K562 (cell line): ENCODE measurements around the gene SLPI. TPM values are rescaled to one million over a fixed set of nuclear protein-coding genes. Genes with fewer than 3 reads are reported as not detected.
A peak's percentile ranks its signal among the peaks of the same experiment; 100 is the strongest.

Source experiments
- ARHGAP35 ChIP-seq: fragments of 450-650 bp; IDR thresholded peaks from 2 replicates; pipeline ENCODE4 v1.6.1; 2018; ENCODE audit not compliant: partially characterized antibody
- ATF2 ChIP-seq: sonication (generic); formaldehyde crosslinking; IDR thresholded peaks from 2 replicates; pipeline ENCODE4 v1.8.1; 2022; ENCODE audit warnings: missing genetic modification reagents
- CCAR2 ChIP-seq: fragments of 200-400 bp; formaldehyde crosslinking; IDR thresholded peaks from 2 replicates; pipeline ENCODE4 v1.6.1; 2017; ENCODE audit warnings: mild to moderate bottlenecking, low read depth, low read length
- CTCF ChIP-seq, 3 experiments: IDR thresholded peaks in 2 of 3; conservative IDR thresholded peaks in 1 of 3; 2 replicates each; pipeline ENCODE4 v1.5.1; 2011 to 2012; ENCODE audit warnings: low read length in 3 of 3, mild to moderate bottlenecking in 3 of 3, control low read depth in 2 of 3, improper control_type of control experiment in 1 of 3, inconsistent platforms in 1 of 3, low read depth in 1 of 3, mixed read lengths in 1 of 3, moderate library complexity in 1 of 3; ENCODE audit not compliant: insufficient read depth in 2 of 3
- ETS1 ChIP-seq: conservative IDR thresholded peaks from 2 replicates; pipeline ENCODE4 v1.6.1; 2011; ENCODE audit warnings: low read depth, mild to moderate bottlenecking, low read length; ENCODE audit not compliant: control insufficient read depth
- ETS2 ChIP-seq: IDR thresholded peaks from 2 replicates; pipeline ENCODE4 v1.6.1; 2016; ENCODE audit warnings: borderline replicate concordance, missing genetic modification characterization, mild to moderate bottlenecking, moderate library complexity, missing compliant biosample characterization; ENCODE audit not compliant: poor library complexity, severe bottlenecking
- L3MBTL2 ChIP-seq: fragments of 450-650 bp; IDR thresholded peaks from 2 replicates; pipeline ENCODE4 v1.6.1; 2016; ENCODE audit warnings: mild to moderate bottlenecking, moderate library complexity
- MAZ ChIP-seq, 2 experiments: fragments of 450-650 bp in 1 of 2; sonication (generic) in 1 of 2; formaldehyde crosslinking; IDR thresholded peaks in 1 of 2; conservative IDR thresholded peaks in 1 of 2; 2 replicates each; pipeline versions ENCODE4 v1.4.0 to v1.5.0; 2020; ENCODE audit warnings: mild to moderate bottlenecking in 1 of 2, missing genetic modification reagents in 1 of 2
- MIER1 ChIP-seq: fragments of 450-650 bp; IDR thresholded peaks from 2 replicates; pipeline ENCODE4 v1.6.1; 2016; ENCODE audit warnings: antibody characterized with exemption, mild to moderate bottlenecking, low read depth
- MTA2 ChIP-seq: fragments of 450-650 bp; IDR thresholded peaks from 2 replicates; pipeline ENCODE4 v1.6.1; 2016; ENCODE audit warnings: low read depth
- RBM22 ChIP-seq: fragments of 200-400 bp; formaldehyde crosslinking; IDR thresholded peaks from 2 replicates; pipeline ENCODE4 v1.6.1; 2018; ENCODE audit warnings: low read length, low read depth; ENCODE audit not compliant: poor library complexity, severe bottlenecking
- RUNX1 ChIP-seq: sonication (generic); IDR thresholded peaks from 2 replicates; pipeline ENCODE4 v1.6.1; 2016; ENCODE audit warnings: antibody characterized with exemption, low read depth
- TCF3 ChIP-seq: sonication (generic); formaldehyde crosslinking; IDR thresholded peaks from 2 replicates; pipeline ENCODE4 v1.4.0; 2020; ENCODE audit warnings: mild to moderate bottlenecking, missing genetic modification reagents
- ZBTB43 ChIP-seq: sonication (generic); formaldehyde crosslinking; IDR thresholded peaks from 2 replicates; pipeline ENCODE4 v1.8.0; 2023; ENCODE audit warnings: mild to moderate bottlenecking, missing genetic modification reagents
- ZNF174 ChIP-seq: fragments of 250-450 bp; sonication (Bioruptor Pico); IDR thresholded peaks from 2 replicates; pipeline ENCODE4 v1.4.0; 2020; ENCODE audit warnings: mild to moderate bottlenecking
- polyA plus RNA-seq, 8 experiments: library from polyadenylated mRNA; depleted of rRNA in 4 of 8; stranded (reverse) in 5 of 8; unstranded in 3 of 8; fragments of >200 nt; fragmentation: Nextera tagmentation in 2 of 8; fragmentation: Illumina TruSeq in 1 of 8; extraction: Ambion mirVana in 2 of 8; extraction: Trizol in 1 of 8; gene quantifications; 2 replicates each; pipeline versions ENCODE4 v1.2.1 to v1.2.3, GENCODE V29; 2011 to 2014; ENCODE audit warnings: inconsistent platforms in 1 of 8, missing spikeins in 1 of 8
- total RNA-seq, 7 experiments: library from RNA; depleted of rRNA in 6 of 7; stranded (reverse); fragments of >200 nt in 6 of 7; fragmentation: Illumina TruSeq in 2 of 7; extraction: Trizol in 2 of 7; gene quantifications; 2 replicates each; pipeline versions ENCODE4 v1.2.1 to v1.2.3, GENCODE V29; 2011 to 2021; ENCODE audit warnings: low replicate concordance in 1 of 7
- TF ChIP-seq, protein P1 (sequence below): fragments of 450-650 bp; IDR thresholded peaks from 2 replicates; pipeline ENCODE4 v1.6.1; 2016; ENCODE audit warnings: low read depth, mild to moderate bottlenecking, moderate library complexity
- TF ChIP-seq, protein P2 (sequence below): fragments of 200-800 bp; sonication (Bioruptor generic); IDR thresholded peaks from 2 replicates; pipeline ENCODE4 v1.6.1; 2017; ENCODE audit warnings: missing genetic modification characterization, missing compliant biosample characterization

The SLPI gene
- total and polyA plus RNA-seq, 9 of the 15 experiments (the other 6 are each of a cell fraction or from before 2014, with no cell fraction given): 0.78 TPM; not detected in 8

- TF ChIP-seq CTCF (IDR thresholded peaks at IDR 0.05 in 2 of 3, conservative IDR thresholded peaks at IDR 0.05 in 1 of 3; ENCODE audit: insufficient read depth in 2 of 3, low read depth in 1 of 3, low read length in 3 of 3) (peak; percentile 80 to 92 (median 86)), ETS1 (no peak), RBM22 (no peak), ARHGAP35 (no peak), MIER1 (no peak), RUNX1 (no peak), TCF3 (CRISPR knock-in tag) (no peak), ETS2 (tag) (no peak), ATF2 (CRISPR knock-in tag) (no peak), L3MBTL2 (peak; percentile 94), CCAR2 (no peak), MAZ (CRISPR knock-in tag; conservative IDR thresholded peaks at IDR 0.05 in 1 of 2, IDR thresholded peaks at IDR 0.05 in 1 of 2) (0 out of 4 replicates have a peak, but pooled peaks of 1 of the 2 experiments have one; percentile 53), ZBTB43 (CRISPR knock-in tag) (no peak), ZNF174 (no peak), MTA2 (no peak)
- TF ChIP-seq, protein P1, sequence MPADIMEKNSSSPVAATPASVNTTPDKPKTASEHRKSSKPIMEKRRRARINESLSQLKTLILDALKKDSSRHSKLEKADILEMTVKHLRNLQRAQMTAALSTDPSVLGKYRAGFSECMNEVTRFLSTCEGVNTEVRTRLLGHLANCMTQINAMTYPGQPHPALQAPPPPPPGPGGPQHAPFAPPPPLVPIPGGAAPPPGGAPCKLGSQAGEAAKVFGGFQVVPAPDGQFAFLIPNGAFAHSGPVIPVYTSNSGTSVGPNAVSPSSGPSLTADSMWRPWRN: no peak
- TF ChIP-seq, protein P2, sequence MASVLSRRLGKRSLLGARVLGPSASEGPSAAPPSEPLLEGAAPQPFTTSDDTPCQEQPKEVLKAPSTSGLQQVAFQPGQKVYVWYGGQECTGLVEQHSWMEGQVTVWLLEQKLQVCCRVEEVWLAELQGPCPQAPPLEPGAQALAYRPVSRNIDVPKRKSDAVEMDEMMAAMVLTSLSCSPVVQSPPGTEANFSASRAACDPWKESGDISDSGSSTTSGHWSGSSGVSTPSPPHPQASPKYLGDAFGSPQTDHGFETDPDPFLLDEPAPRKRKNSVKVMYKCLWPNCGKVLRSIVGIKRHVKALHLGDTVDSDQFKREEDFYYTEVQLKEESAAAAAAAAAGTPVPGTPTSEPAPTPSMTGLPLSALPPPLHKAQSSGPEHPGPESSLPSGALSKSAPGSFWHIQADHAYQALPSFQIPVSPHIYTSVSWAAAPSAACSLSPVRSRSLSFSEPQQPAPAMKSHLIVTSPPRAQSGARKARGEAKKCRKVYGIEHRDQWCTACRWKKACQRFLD: no peak
Measured at GRCh38 chr20:45293041-45294002, 39.0 kb upstream of the SLPI start (continued).
